ENCODE data around the gene SPAG9.

SPAG9 gene

GRCh38 chr17:51120739-51121619, at the start of gene SPAG9:
Gene SPAG9, minus strand, starts transcription at chr17:51120868. Its CDS starts 212 bp downstream, at chr17:51120656.
- peak; percentile 82 for DNase-seq

GRCh38 chr17:51169340-51169739, 48.7 kb upstream of the SPAG9 start:
- no peak for DNase-seq

- DNase-seq = peak; percentile 66
Measured at GRCh38 chr17:51166987-51167931, 46.6 kb upstream of the SPAG9 start.

GRCh38 chr17:51166198-51166986, 45.7 kb upstream of the SPAG9 start, which contains the start of gene NME2:
Gene NME2, plus strand, starts transcription at chr17:51166411. Its CDS starts 420 bp downstream, at chr17:51166831.
- peak; percentile 63 for DNase-seq

GRCh38 chr17:51165680-51166197, 45.1 kb upstream of the SPAG9 start:
- no peak for DNase-seq

GRCh38 chr17:51164911-51165679, 44.4 kb upstream of the SPAG9 start:
- DNase-seq = no peak

- DNase-seq = no peak
Measured at GRCh38 chr17:51161541-51161940, 40.9 kb upstream of the SPAG9 start.

GRCh38 chr17:51159604-51160003, 38.9 kb upstream of the SPAG9 start:
- DNase-seq = no peak

GRCh38 chr17:51155416-51155815, 34.7 kb upstream of the SPAG9 start:
- no peak for DNase-seq

GRCh38 chr17:51154176-51154575, 33.5 kb upstream of the SPAG9 start:
- DNase-seq = no peak

GRCh38 chr17:51153210-51154072, 32.8 kb upstream of the SPAG9 start, which contains the start of gene NME1:
Gene NME1, plus strand, starts transcription at chr17:51153559. Its CDS starts 2,096 bp downstream, at chr17:51155655.
- peak; percentile 98 for DNase-seq

GRCh38 chr17:51152766-51153209, 32.1 kb upstream of the SPAG9 start:
- peak; percentile 81 for DNase-seq

GRCh38 chr17:51150932-51151331, 30.3 kb upstream of the SPAG9 start:
- DNase-seq = no peak

GRCh38 chr17:51149163-51149562, 28.5 kb upstream of the SPAG9 start:
- DNase-seq = no peak

GRCh38 chr17:51147650-51148049, 27.0 kb upstream of the SPAG9 start:
- DNase-seq = no peak

- no peak for DNase-seq
Measured at GRCh38 chr17:51144266-51145022, 23.8 kb upstream of the SPAG9 start.

GRCh38 chr17:51142597-51142996, 21.9 kb upstream of the SPAG9 start:
- DNase-seq = no peak

GRCh38 chr17:51135956-51136355, 15.3 kb upstream of the SPAG9 start:
- no peak for DNase-seq

- no peak for DNase-seq
Measured at GRCh38 chr17:51133365-51133764, 12.7 kb upstream of the SPAG9 start.

- DNase-seq = no peak
Measured at GRCh38 chr17:51132964-51133319, 12.3 kb upstream of the SPAG9 start.

Data from KG1 (cell line).